Renal cortex interstitium (tissue), 11 donors: ENCODE results near the gene PTPRH. TPM values are rescaled to one million over a fixed set of nuclear protein-coding genes. Genes with fewer than 3 reads are reported as not detected.
A peak's percentile ranks its signal among the peaks of the same experiment; 100 is the strongest.

Source experiments
- DNase-seq, 11 donors: peaks; one replicate each; pipeline ENCODE4 v3.0.0-alpha.2; 2013; ENCODE audit warnings: low read depth in 9 of 11, low spot score in 4 of 11; ENCODE audit errors: extremely low read depth in 1 of 11
- polyA plus RNA-seq, 3 donors: library from polyadenylated mRNA; unstranded; fragments of 120-200 nt; gene quantifications; one replicate each; pipeline ENCODE4 v1.2.1, GENCODE V29; 2013; ENCODE audit not compliant: insufficient read length in 3 of 3

PTPRH gene
- polyA plus RNA-seq, 3 donors = 0.09 to 0.16 (median 0.12) TPM

DNA sequence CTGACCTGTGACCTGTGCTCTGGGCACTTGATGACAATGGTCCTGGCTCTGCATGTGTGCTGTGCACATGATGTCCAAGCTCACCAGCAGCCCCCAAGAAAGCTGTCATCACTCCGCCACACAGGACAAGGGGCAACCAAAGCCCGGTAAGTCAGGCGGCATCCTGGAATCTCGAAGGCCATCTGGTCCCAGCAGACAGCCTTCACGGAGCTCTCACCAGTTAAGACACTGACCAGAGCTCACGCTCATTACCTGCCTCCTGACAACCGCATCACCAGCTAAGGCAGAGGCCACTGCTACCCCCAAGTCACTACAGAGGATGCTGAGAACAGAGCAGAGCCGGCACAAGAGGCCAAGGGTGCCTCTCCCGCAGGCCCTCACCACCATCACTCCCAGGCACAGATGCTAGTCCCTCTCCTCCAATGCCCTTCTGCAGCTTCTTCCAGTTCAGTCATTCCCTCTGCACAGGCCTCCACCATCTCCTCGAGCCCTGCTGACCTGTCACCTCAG is 38.9 kb upstream of the PTPRH start:
- DNase-seq = no peak

DNA sequence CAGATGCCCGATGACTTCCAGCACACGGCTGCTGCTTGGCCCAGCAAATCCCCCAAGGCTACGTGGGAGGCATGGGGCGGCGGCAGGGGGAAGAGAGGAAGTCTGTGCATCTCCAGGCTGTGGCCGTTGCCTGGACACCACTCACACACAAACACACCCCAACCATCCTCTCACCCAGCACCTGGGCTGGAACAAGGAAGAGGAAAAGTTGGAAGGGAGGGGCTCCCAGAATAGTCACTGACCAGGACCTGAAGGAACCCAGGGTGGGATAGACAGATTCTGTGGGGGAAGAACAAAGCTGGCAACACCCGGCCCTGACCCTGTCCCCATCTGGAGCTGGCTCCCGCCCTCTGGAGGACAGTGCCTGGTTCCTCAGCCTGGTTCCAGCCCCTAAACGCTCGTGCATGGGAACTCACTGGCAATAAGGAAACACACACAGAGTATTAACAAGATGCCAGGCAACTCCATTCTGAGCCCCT is 38.4 kb upstream of the PTPRH start:
- no peak for DNase-seq

- DNase-seq = no peak
Measured at GRCh38 chr19:55246462-55247451, 37.5 kb upstream of the PTPRH start.

DNA sequence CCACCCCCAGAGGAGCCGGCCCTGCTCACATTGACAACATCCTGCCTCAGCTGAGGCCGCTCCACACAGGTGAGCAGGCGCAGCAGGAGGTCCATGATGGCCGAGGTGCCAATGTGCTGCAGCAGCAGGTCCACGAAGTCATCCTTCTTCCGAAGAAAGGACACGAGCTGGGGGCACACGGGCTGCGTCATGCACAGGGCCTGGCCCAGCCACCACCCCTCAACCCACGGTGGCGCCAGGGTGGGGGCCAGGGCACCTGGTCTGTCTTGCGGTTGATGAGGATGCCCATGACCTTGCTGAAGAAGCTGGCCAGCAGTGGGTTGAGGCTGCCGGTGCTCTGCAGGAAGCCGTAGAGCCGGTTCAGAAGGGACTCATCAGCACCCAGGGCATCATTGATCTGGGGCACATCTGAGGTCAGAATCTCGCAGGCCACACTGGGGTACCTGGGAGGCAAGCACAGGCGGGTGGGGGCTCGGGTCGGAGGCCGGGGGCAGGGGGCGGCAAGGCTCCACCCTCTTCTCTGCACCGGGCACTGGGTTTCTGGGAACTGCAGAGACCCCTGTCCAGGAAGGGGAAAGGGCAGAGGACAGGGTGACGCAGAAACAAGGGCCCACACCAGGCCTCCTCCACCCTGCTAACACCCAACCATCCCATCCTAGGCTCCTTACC is 36.1 kb upstream of the PTPRH start:
- DNase-seq = no peak

GRCh38 chr19:55244004-55244680 is 34.8 kb upstream of the PTPRH start:
- DNase-seq = no peak

GRCh38 chr19:55242517-55242916 is 33.2 kb upstream of the PTPRH start:
- DNase-seq = no peak

GRCh38 chr19:55241935-55242464 is 32.7 kb upstream of the PTPRH start:
- DNase-seq = no peak

- DNase-seq = no peak
Measured at GRCh38 chr19:55241143-55241934, 32.0 kb upstream of the PTPRH start.

GRCh38 chr19:55240713-55241020 is 31.4 kb upstream of the PTPRH start:
- no peak for DNase-seq

GRCh38 chr19:55239004-55239403 is 29.7 kb upstream of the PTPRH start:
- no peak for DNase-seq

GRCh38 chr19:55238030-55238429 is 28.7 kb upstream of the PTPRH start:
- DNase-seq = no peak

DNA sequence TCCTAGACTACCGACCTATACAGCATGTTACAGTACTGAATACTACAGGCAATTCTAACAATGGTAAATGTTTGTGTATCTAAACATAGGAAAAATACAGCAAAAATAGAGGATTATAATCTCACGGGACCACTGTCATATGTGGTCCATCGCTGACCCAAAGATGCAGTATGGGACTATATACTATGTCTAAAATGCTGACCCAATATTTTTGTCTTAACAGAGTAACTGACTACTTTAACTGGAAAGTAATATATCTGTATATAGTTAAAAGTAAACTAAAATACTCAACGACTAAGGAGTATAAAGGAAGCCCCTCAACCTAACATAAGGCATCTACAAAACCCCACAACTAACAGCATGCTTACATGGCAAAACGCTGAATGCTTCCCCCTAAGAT is 23.7 kb upstream of the PTPRH start:
- DNase-seq = no peak

- DNase-seq = peak in 4 of 11 donors; percentile 14 to 44 (median 38)
Measured at GRCh38 chr19:55232286-55232602, 22.9 kb upstream of the PTPRH start.

- DNase-seq = no peak
Measured at GRCh38 chr19:55231391-55232285, 22.3 kb upstream of the PTPRH start.

DNA sequence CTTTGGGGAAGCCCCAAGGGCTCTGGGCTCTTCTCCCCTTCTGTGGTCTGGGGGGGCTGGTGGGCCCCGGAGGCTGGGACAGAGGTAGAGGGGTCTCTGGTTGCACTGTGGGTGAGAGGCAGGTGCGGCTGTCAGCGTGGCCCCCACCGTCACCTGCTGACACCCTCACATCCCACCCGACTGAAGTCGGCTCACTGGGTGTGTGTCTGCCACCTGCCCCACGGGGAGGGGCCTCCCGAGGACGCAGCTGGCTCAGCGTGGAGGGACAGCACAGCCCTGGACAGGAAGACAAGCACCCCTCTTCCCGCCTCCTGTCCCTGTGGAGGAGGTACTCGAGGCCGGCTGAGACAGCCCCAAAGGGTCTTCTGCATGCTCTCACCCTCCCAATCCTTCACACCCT is 21.5 kb upstream of the PTPRH start:
- DNase-seq = no peak

DNA sequence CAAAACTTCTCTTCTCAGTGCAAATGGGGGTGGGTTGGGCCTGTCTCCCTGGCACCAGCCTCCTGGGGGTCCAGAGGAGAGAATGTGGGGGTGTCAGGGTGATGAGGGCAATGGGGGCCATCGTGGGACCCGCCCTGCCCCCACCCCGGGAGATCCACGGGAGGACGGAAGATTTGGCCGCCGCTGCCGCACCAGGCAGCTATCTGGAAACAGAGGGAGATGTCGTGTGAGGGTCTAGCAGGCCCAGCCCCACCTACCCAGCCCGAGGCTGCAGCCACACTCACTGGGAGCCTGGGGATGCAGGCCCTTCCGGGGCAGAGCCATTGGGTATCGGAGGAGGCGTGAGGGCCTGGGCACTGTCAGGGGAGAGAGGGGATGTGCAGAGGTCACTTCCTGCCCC is 21.0 kb upstream of the PTPRH start:
- no peak for DNase-seq

- DNase-seq = no peak
Measured at GRCh38 chr19:55229789-55230182, 20.5 kb upstream of the PTPRH start.
